H9 (cell line): ENCODE measurements around the gene SSNA1. TPM values are rescaled to one million over a fixed set of nuclear protein-coding genes. Genes with fewer than 3 reads are reported as not detected.

ENCODE experiments used
- DNase-seq: peaks from one replicate; pipeline ENCODE4 v3.0.0-alpha.2; 2017
- H2AFZ ChIP-seq: one replicate; pipeline ENCODE4 v1.6.1; 2013; ENCODE audit warnings: mild to moderate bottlenecking, low read length, control low read depth, moderate library complexity
- H2AK5ac ChIP-seq: 2 replicates; pipeline ENCODE4 v1.6.1; 2013; ENCODE audit warnings: low read length, control low read depth, mixed read lengths; ENCODE audit not compliant: insufficient read length
- H2BK120ac ChIP-seq: one replicate; pipeline ENCODE4 v1.6.1; 2013; ENCODE audit warnings: low read depth, mild to moderate bottlenecking, low read length, control low read depth, inconsistent platforms; ENCODE audit not compliant: poor library complexity, severe bottlenecking
- H2BK12ac ChIP-seq: 2 replicates; pipeline ENCODE4 v1.6.1; 2013; ENCODE audit warnings: low read length, control low read depth, mixed read lengths, low read depth; ENCODE audit not compliant: insufficient read length
- H2BK15ac ChIP-seq: 2 replicates; pipeline ENCODE4 v1.6.1; 2013; ENCODE audit warnings: low read depth, low read length, control low read depth
- H2BK20ac ChIP-seq: one replicate; pipeline ENCODE4 v1.6.1; 2013; ENCODE audit warnings: low read depth, mild to moderate bottlenecking, low read length, control low read depth, inconsistent platforms; ENCODE audit not compliant: poor library complexity, severe bottlenecking
- H2BK5ac ChIP-seq: 2 replicates; pipeline ENCODE4 v1.6.1; 2013; ENCODE audit warnings: low read length, control low read depth, mixed read lengths; ENCODE audit not compliant: insufficient read length
- H3K14ac ChIP-seq: 2 replicates; pipeline ENCODE4 v1.6.1; 2013; ENCODE audit warnings: low read length, control low read depth; ENCODE audit not compliant: insufficient read depth
- H3K18ac ChIP-seq: 2 replicates; pipeline ENCODE4 v1.6.1; 2013; ENCODE audit warnings: low read depth, mild to moderate bottlenecking, mixed read lengths, low read length, control low read depth; ENCODE audit not compliant: insufficient read length
- H3K23ac ChIP-seq: 2 replicates; pipeline ENCODE4 v1.6.1; 2013; ENCODE audit warnings: low read length, control low read depth, mixed read lengths, low read depth; ENCODE audit not compliant: insufficient read length
- H3K23me2 ChIP-seq: 2 replicates; pipeline ENCODE4 v1.6.1; 2013; ENCODE audit warnings: low read depth, mild to moderate bottlenecking, mixed read lengths, low read length, control low read depth; ENCODE audit not compliant: insufficient read length, poor library complexity, severe bottlenecking
- H3K27ac ChIP-seq: 2 replicates; pipeline ENCODE4 v1.5.1; 2013; ENCODE audit warnings: low read length, control low read depth, mixed read lengths, low read depth; ENCODE audit not compliant: insufficient read length
- H3K27me3 ChIP-seq: 2 replicates; pipeline ENCODE4 v1.6.1; 2013; ENCODE audit warnings: low read length, control low read depth, inconsistent platforms; ENCODE audit not compliant: insufficient read depth
- H3K4ac ChIP-seq: 2 replicates; pipeline ENCODE4 v1.6.1; 2013; ENCODE audit warnings: low read depth, mild to moderate bottlenecking, control low read depth, inconsistent platforms, low read length, moderate library complexity
- H3K4me1 ChIP-seq: 2 replicates; pipeline ENCODE4 v1.6.1; 2013; ENCODE audit warnings: low read length, control low read depth, inconsistent platforms; ENCODE audit not compliant: insufficient read depth
- H3K4me2 ChIP-seq: 2 replicates; pipeline ENCODE4 v1.6.1; 2013; ENCODE audit warnings: low read length, control low read depth, mixed read lengths; ENCODE audit not compliant: insufficient read length, insufficient read depth
- H3K56ac ChIP-seq: 2 replicates; pipeline ENCODE4 v1.6.1; 2013; ENCODE audit warnings: low read depth, mild to moderate bottlenecking, mixed read lengths, low read length, control low read depth; ENCODE audit not compliant: insufficient read length
- H3K79me1 ChIP-seq: 2 replicates; pipeline ENCODE4 v1.6.1; 2013; ENCODE audit warnings: low read depth, mild to moderate bottlenecking, moderate library complexity, low read length, control low read depth, inconsistent platforms; ENCODE audit not compliant: insufficient read depth, poor library complexity, severe bottlenecking
- H3K79me2 ChIP-seq: 2 replicates; pipeline ENCODE4 v1.6.1; 2013; ENCODE audit warnings: low read length, control low read depth, inconsistent platforms; ENCODE audit not compliant: insufficient read depth
- H3K9ac ChIP-seq: 2 replicates; pipeline ENCODE4 v1.6.1; 2013; ENCODE audit warnings: low read length, control low read depth, mixed read lengths; ENCODE audit not compliant: insufficient read length; ENCODE audit errors: extremely low read depth
- H3K9me3 ChIP-seq: one replicate; pipeline ENCODE4 v1.6.1; 2013; ENCODE audit warnings: low read depth, low read length, inconsistent platforms; ENCODE audit not compliant: control insufficient read depth
- H3T11ph ChIP-seq: one replicate; pipeline ENCODE4 v1.6.1; 2013; ENCODE audit warnings: mild to moderate bottlenecking, low read length, control low read depth, inconsistent platforms
- H4K20me1 ChIP-seq: one replicate; pipeline ENCODE4 v1.6.1; 2013; ENCODE audit not compliant: control insufficient read depth, insufficient read length, insufficient read depth
- H4K5ac ChIP-seq: 2 replicates; pipeline ENCODE4 v1.6.1; 2013; ENCODE audit warnings: low read depth, mild to moderate bottlenecking, mixed read lengths, low read length, control low read depth; ENCODE audit not compliant: insufficient read length
- H4K8ac ChIP-seq: replicated peaks from 2 replicates; pipeline ENCODE4 v1.6.1; 2013; ENCODE audit warnings: low read length, control low read depth, mixed read lengths, low read depth; ENCODE audit not compliant: insufficient read length
- H4K91ac ChIP-seq: 2 replicates; pipeline ENCODE4 v1.6.1; 2013; ENCODE audit warnings: low read depth, mild to moderate bottlenecking, moderate library complexity, mixed read lengths, low read length, control low read depth; ENCODE audit not compliant: insufficient read length
- H3K27ac Mint-ChIP-seq, 3 experiments: 2 replicates in 2 of 3; 3 replicates in 1 of 3; pipeline ENCODE4 v1.8.0; 2020 to 2021; ENCODE audit warnings: mixed read lengths in 3 of 3, mild to moderate bottlenecking in 1 of 3, moderate library complexity in 1 of 3
- H3K27me3 Mint-ChIP-seq: 2 replicates; pipeline ENCODE4 v1.8.0; 2021; ENCODE audit warnings: low read depth, mild to moderate bottlenecking, moderate library complexity, mixed read lengths
- H3K36me3 Mint-ChIP-seq, 3 experiments: 2 replicates in 2 of 3; 3 replicates in 1 of 3; pipeline ENCODE4 v1.8.0; 2020 to 2021; ENCODE audit warnings: low read depth in 3 of 3, mixed read lengths in 3 of 3; ENCODE audit not compliant: insufficient read depth in 1 of 3
- H3K4me1 Mint-ChIP-seq, 2 experiments: 2 replicates each; pipeline ENCODE4 v1.8.0; 2020; ENCODE audit warnings: mixed read lengths in 2 of 2
- H3K4me3 Mint-ChIP-seq, 2 experiments: 2 replicates in 1 of 2; 3 replicates in 1 of 2; pipeline ENCODE4 v1.8.0; 2020 to 2021; ENCODE audit warnings: mild to moderate bottlenecking in 2 of 2, mixed read lengths in 2 of 2, moderate library complexity in 1 of 2
- H3K9me3 Mint-ChIP-seq, 2 experiments: 2 replicates in 1 of 2; 3 replicates in 1 of 2; pipeline ENCODE4 v1.8.0; 2020; ENCODE audit warnings: mild to moderate bottlenecking in 2 of 2, mixed read lengths in 2 of 2, moderate library complexity in 1 of 2
- CTCF ChIP-seq: fragments of 200-600 bp; sonication (generic); conservative IDR thresholded peaks from 3 replicates; pipeline ENCODE4 v1.8.0; 2021; ENCODE audit warnings: antibody characterized with exemption, mild to moderate bottlenecking
- WGBS: extraction: QIAGEN DNeasy Blood & Tissue Kit; methylation state at CpG from one replicate; pipeline ENCODE4 v1.1.7; 2013; ENCODE audit warnings: missing lambda C conversion rate, low lambda C conversion rate, mixed read lengths; ENCODE audit not compliant: insufficient read length; ENCODE audit errors: extremely low coverage; 5-methylcytosine and 5-hydroxymethylcytosine counted together
- total RNA-seq: library from RNA; stranded (reverse); gene quantifications from 2 replicates; pipeline ENCODE4 v1.2.1, GENCODE V29; 2021

The SSNA1 gene
- total RNA-seq, 1 experiment from 2014 or later, result 69.2 TPM

GRCh38 chr9:137192448-137192780, 3.9 kb downstream of the SSNA1 start:
- Histone ChIP-seq H3K79me1 (peaks cover 5% of the 10 kb centered on the region), H3K27ac (no peak overlapping the region), H3K4ac (no peak overlapping the region), H2BK120ac (no peak overlapping the region), H3K23ac (no peak overlapping the region), H3K4me2 (no peak overlapping the region), H2BK15ac (no peak overlapping the region), H3K9me3 (no peaks in the 10 kb centered on the region), H3K23me2 (peaks cover 13% of the 10 kb centered on the region), H3K18ac (no peak overlapping the region), H4K91ac (no peak overlapping the region), H3K14ac (no peak overlapping the region; the same call in 1 of the 2 replicates), H2BK12ac (no peak overlapping the region), H4K20me1 (no peaks in the 10 kb centered on the region), H3K79me2 (peaks cover 5% of the 10 kb centered on the region; the same call in 1 of the 2 replicates), H3K9ac (no peak overlapping the region), H3T11ph (no peak overlapping the region), H2BK5ac (no peak overlapping the region), H3K27me3 (no peaks in the 10 kb centered on the region), H4K8ac (no peak overlapping the region), H3K4me1 (peaks cover 5% of the 10 kb centered on the region; the same call in 1 of the 2 replicates), H4K5ac (no peak overlapping the region), H2AK5ac (no peak overlapping the region), H2BK20ac (no peak overlapping the region), H2AFZ (no peak overlapping the region), H3K56ac (no peak overlapping the region)
- Mint-ChIP-seq H3K36me3 (peaks cover 7 to 18% (median 14%) of the 10 kb centered on the region in 3 experiments; a peak in 5 of 7 replicates), H3K4me3 (no peak overlapping the region; a peak in 1 of 5 replicates), H3K27me3 (no peaks in the 10 kb centered on the region), H3K9me3 (no peaks in the 10 kb centered on the region), H3K4me1 (peaks cover 16 to 21% of the 10 kb centered on the region in 2 experiments), H3K27ac (no peak overlapping the region)
- no peak for DNase-seq
- no peak for TF ChIP-seq CTCF
- WGBS, result no CpG with 5 or more reads among the region's 10 CpGs
